ENCODE measurements around the gene GREB1L. TPM values are rescaled to one million over a fixed set of nuclear protein-coding genes. Genes with fewer than 3 reads are reported as not detected.

The GREB1L gene
- total and polyA plus RNA-seq, 2 of the 13 experiments (the other 11 are each of a cell fraction or from before 2014, with no cell fraction given) = 0.17 to 0.66 TPM

DNA sequence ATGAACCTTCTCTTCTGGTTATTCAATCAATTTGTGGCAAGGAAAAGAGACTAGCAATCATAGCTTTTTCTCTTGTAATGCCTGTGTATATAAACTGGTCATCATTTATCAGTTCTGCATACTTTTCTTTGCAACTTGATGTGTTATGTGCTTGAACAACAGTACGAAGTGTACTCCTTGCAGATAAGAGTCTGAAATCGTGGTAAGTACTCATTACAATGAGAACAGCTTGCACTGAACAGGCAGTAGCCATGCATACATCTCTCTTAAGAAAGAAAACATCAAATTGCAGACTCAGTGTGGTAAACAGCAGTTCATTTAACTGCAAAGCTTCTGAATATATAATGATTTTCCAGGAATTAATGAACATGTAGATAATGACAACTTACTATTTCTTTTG lies 64.3 kb downstream of the GREB1L start (continued):
- TF ChIP-seq KAT8 (CRISPR knock-in tag; IDR thresholded peaks at IDR 0.05) = no peak
- TF ChIP-seq, protein P1, sequence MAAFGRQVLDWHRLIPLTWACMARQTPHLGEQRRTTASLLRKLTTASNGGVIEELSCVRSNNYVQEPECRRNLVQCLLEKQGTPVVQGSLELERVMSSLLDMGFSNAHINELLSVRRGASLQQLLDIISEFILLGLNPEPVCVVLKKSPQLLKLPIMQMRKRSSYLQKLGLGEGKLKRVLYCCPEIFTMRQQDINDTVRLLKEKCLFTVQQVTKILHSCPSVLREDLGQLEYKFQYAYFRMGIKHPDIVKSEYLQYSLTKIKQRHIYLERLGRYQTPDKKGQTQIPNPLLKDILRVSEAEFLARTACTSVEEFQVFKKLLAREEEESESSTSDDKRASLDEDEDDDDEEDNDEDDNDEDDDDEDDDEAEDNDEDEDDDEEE (CRISPR knock-in tag; IDR thresholded peaks at IDR 0.05) = no peak
- TF ChIP-seq MED13 (CRISPR knock-in tag; IDR thresholded peaks at IDR 0.05) = no peak
- TF ChIP-seq, protein P2, sequence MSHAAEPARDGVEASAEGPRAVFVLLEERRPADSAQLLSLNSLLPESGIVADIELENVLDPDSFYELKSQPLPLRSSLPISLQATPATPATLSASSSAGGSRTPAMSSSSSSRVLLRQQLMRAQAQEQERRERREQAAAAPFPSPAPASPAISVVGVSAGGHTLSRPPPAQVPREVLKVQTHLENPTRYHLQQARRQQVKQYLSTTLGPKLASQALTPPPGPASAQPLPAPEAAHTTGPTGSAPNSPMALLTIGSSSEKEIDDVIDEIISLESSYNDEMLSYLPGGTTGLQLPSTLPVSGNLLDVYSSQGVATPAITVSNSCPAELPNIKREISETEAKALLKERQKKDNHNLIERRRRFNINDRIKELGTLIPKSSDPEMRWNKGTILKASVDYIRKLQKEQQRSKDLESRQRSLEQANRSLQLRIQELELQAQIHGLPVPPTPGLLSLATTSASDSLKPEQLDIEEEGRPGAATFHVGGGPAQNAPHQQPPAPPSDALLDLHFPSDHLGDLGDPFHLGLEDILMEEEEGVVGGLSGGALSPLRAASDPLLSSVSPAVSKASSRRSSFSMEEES (CRISPR knock-in tag; IDR thresholded peaks at IDR 0.05) = no peak
- TF ChIP-seq, protein P3, sequence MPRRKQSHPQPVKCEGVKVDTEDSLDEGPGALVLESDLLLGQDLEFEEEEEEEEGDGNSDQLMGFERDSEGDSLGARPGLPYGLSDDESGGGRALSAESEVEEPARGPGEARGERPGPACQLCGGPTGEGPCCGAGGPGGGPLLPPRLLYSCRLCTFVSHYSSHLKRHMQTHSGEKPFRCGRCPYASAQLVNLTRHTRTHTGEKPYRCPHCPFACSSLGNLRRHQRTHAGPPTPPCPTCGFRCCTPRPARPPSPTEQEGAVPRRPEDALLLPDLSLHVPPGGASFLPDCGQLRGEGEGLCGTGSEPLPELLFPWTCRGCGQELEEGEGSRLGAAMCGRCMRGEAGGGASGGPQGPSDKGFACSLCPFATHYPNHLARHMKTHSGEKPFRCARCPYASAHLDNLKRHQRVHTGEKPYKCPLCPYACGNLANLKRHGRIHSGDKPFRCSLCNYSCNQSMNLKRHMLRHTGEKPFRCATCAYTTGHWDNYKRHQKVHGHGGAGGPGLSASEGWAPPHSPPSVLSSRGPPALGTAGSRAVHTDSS (CRISPR knock-in tag; conservative IDR thresholded peaks at IDR 0.05) = no peak

DNA sequence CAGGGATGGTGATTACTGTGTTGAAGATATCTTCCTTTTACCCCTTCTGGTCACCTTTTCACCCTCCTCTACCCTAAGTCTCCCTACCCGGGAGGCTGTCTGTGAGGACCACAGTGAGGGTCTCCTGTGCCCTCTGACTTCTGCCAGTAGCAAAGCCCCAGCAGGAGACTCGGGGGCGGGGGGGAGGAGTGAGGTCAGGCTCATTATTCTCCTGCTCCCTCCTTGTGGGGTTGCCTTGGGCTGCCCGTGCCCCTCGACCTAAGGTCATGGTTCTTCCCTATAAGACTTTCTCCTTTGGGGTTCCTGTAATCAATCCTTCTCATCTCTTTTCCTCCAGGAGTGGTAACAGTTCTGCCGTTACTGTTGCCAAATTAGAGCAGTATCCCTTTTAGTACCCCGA lies 65.5 kb downstream of the GREB1L start:
- Histone ChIP-seq H3K36me3 (replicated peaks in 1 of 2; ENCODE audit: control insufficient read depth in 1 of 2, insufficient read depth in 2 of 2, low read length in 2 of 2) (no peaks in the 10 kb centered on the region), H4K20me1 (ENCODE audit: insufficient read depth, low read length) (no peaks in the 10 kb centered on the region), H3K9ac (ENCODE audit: insufficient read depth, low read depth, low read length) (no peak overlapping the region), H3K9me3 (ENCODE audit: low read length) (no peaks in the 10 kb centered on the region), H3K4me3 (replicated peaks in 1 of 3; ENCODE audit: insufficient read depth in 1 of 3, low read depth in 2 of 3, low read length in 3 of 3) (no peak overlapping the region), H3K79me2 (ENCODE audit: insufficient read depth, low read length) (no peaks in the 10 kb centered on the region), H3K4me2 (ENCODE audit: low read depth, low read length) (no peak overlapping the region), H3K4me1 (ENCODE audit: insufficient read depth, low read length) (no peaks in the 10 kb centered on the region), H3K27ac (ENCODE audit: extremely low read length, insufficient read depth, low read length) (no peak overlapping the region), H3K27me3 (ENCODE audit: control insufficient read depth in 1 of 2, insufficient read depth in 2 of 2, low read length in 2 of 2) (no peaks in the 10 kb centered on the region), H2AFZ (ENCODE audit: low read length) (no peak overlapping the region)
- BruUV-seq (replicated peaks) = no TSS peak
- FAIRE-seq = no peak
- no peak for ATAC-seq
- ChIA-PET POLR2A (no interaction called here), CTCF (ENCODE audit: low intra/inter-chr PET ratio, low total read pairs) (no interaction called here)
- intact Hi-C loops (cut with micrococcal nuclease; ENCODE audit: unreplicated experiment) (no loop called here), in situ Hi-C loops (cut with HindIII; ENCODE audit: extremely low pct_ligation_motif_present, low pct_unique_long_range_greater_than_20kb) (no loop called here)
- 24% methylated on average over 7 of the region's 7 CpGs for whole genome bisulfite sequencing (ENCODE audit: low lambda C conversion rate)
- no peak for TF ChIP-seq MTA3 (CRISPR knock-in tag; IDR thresholded peaks at IDR 0.05)
- no peak for TF ChIP-seq ZNF878 (CRISPR knock-in tag; IDR thresholded peaks at IDR 0.05)
- TF ChIP-seq ZMYM4 (CRISPR knock-in tag; IDR thresholded peaks at IDR 0.05) = no peak
- DNase-seq (ENCODE audit: low spot score) = no peak

Measured in HepG2 (cell line).